Measurements from ENCODE around the gene MYH9. TPM values are rescaled to one million over a fixed set of nuclear protein-coding genes. Genes with fewer than 3 reads are reported as not detected.

MYH9 gene
- polyA plus RNA-seq, 1 experiment: 338 TPM

GRCh38 chr22:36384766-36385481, 2.8 kb downstream of the MYH9 start:
- TF ChIP-seq CTCF (IDR thresholded peaks at IDR 0.05; ENCODE audit: low read depth, low read length): 0 out of 2 replicates have a peak, but pooled peaks have one; percentile 4
- H3K9me3 ChIP-seq (ENCODE audit: control insufficient read depth, insufficient read depth, low read length): peaks cover 3% of the 10 kb centered on the region; the same call in 1 of the 2 replicates
- H3K27ac ChIP-seq (ENCODE audit: low read depth, low read length): peak overlapping the region; percentile 85
- DNase-seq (ENCODE audit: low read depth, low spot score): no peak
- ChIA-PET CTCF (interaction anchor here (0.6 to 1.2 kb wide), 3 partner anchors 30 to 86 kb away, joined by 3 to 5 read pairs (median 4); no protein-coding TSS in a partner anchor), POLR2A (interaction anchor here (0.8 to 2.8 kb wide), 13 partner anchors 9 to 86 kb away, joined by 3 to 13 read pairs (median 3); no protein-coding TSS in a partner anchor)
- H3K4me3 ChIP-seq (ENCODE audit: low read depth, low read length): peak overlapping the region; percentile 96
- H3K27me3 ChIP-seq (ENCODE audit: control insufficient read depth, insufficient read depth, low read length): no peaks in the 10 kb centered on the region

- peak; percentile 75 for DNase-seq (ENCODE audit: low read depth, low spot score)
- CTCF ChIA-PET: no interaction called here
Measured at GRCh38 chr22:36383110-36383581, 4.6 kb downstream of the MYH9 start.

GRCh38 chr22:36381513-36382128, 6.1 kb downstream of the MYH9 start:
- Histone ChIP-seq H3K27ac (ENCODE audit: low read depth, low read length) (no peak overlapping the region), H3K9me3 (ENCODE audit: control insufficient read depth, insufficient read depth, low read length) (peaks cover 3% of the 10 kb centered on the region; the same call in 1 of the 2 replicates), H3K27me3 (ENCODE audit: control insufficient read depth, insufficient read depth, low read length) (no peaks in the 10 kb centered on the region), H3K4me3 (ENCODE audit: low read depth, low read length) (no peak overlapping the region)
- ChIA-PET POLR2A (interaction anchor here (0.7 to 2.2 kb wide), 5 partner anchors 10 to 89 kb away, joined by 4 to 8 read pairs (median 7); no protein-coding TSS in a partner anchor), CTCF (interaction anchor here (0.6 to 1.2 kb wide), 2 partner anchors 41 to 89 kb away, joined by 3 to 5 read pairs; no protein-coding TSS in a partner anchor)
- DNase-seq (ENCODE audit: low read depth, low spot score): no peak
- no peak for TF ChIP-seq CTCF (IDR thresholded peaks at IDR 0.05; ENCODE audit: low read depth, low read length)

More at GRCh38 chr22:36383110-36383581, 4.6 kb downstream of the MYH9 start:
- peak overlapping the region; percentile 11 for H3K27ac ChIP-seq (ENCODE audit: low read depth, low read length)
- peaks cover 3% of the 10 kb centered on the region; the same call in 1 of the 2 replicates for H3K9me3 ChIP-seq (ENCODE audit: control insufficient read depth, insufficient read depth, low read length)
- no peak for TF ChIP-seq CTCF (IDR thresholded peaks at IDR 0.05; ENCODE audit: low read depth, low read length)
- POLR2A ChIA-PET: interaction anchor here (0.8 to 2.8 kb wide), 4 partner anchors 36 to 88 kb away, joined by 3 to 13 read pairs (median 6); no protein-coding TSS in a partner anchor
- peak overlapping the region; percentile 48 for H3K4me3 ChIP-seq (ENCODE audit: low read depth, low read length)
- H3K27me3 ChIP-seq (ENCODE audit: control insufficient read depth, insufficient read depth, low read length): no peaks in the 10 kb centered on the region

GRCh38 chr22:36379593-36380361, 8.0 kb downstream of the MYH9 start:
- ChIA-PET CTCF (interaction anchor here (0.6 to 1.3 kb wide), 3 partner anchors 100 to 148 kb away, joined by 3 to 4 read pairs (median 4); no protein-coding TSS in a partner anchor), POLR2A (interaction anchor here (1.3 to 3.6 kb wide), 4 partner anchors 8 to 91 kb away, joined by 3 to 30 read pairs (median 14); partner anchors contain the start of gene MYH9)

More at GRCh38 chr22:36379593-36380361, 8.0 kb downstream of the MYH9 start:
- no peak for TF ChIP-seq CTCF (IDR thresholded peaks at IDR 0.05; ENCODE audit: low read depth, low read length)
- Histone ChIP-seq H3K27me3 (ENCODE audit: control insufficient read depth, insufficient read depth, low read length) (no peaks in the 10 kb centered on the region), H3K4me3 (ENCODE audit: low read depth, low read length) (peak overlapping the region; percentile 10), H3K27ac (ENCODE audit: low read depth, low read length) (peak overlapping the region; percentile 77), H3K9me3 (ENCODE audit: control insufficient read depth, insufficient read depth, low read length) (no peaks in the 10 kb centered on the region)
- DNase-seq (ENCODE audit: low read depth, low spot score): no peak

Measured in AG04450 (cell line).